ENCODE data around the gene PSMD9. TPM values are rescaled to one million over a fixed set of nuclear protein-coding genes. Genes with fewer than 3 reads are reported as not detected.

The PSMD9 gene
- total and polyA plus RNA-seq, 3 experiments from 2014 or later: 83.7 to 99.3 (median 89.9) TPM

GRCh38 chr12:121949648-121950397 is 61.2 kb downstream of the PSMD9 start:
- POLR2A ChIA-PET: no interaction called here

GRCh38 chr12:121953117-121953692 is 64.6 kb downstream of the PSMD9 start:
- no peaks in the 10 kb centered on the region for H3K9me3 Mint-ChIP-seq

More at GRCh38 chr12:121949648-121950397, 61.2 kb downstream of the PSMD9 start:
- Mint-ChIP-seq H3K4me1 (no peaks in the 10 kb centered on the region), H3K36me3 (no peaks in the 10 kb centered on the region), H3K27ac (no peak overlapping the region), H3K27me3 (peaks cover 0 to 8% of the 10 kb centered on the region in 2 donors), H3K9me3 (no peaks in the 10 kb centered on the region), H3K4me3 (peak overlapping the region in 1 of 7 donors; percentile 34)
- H3K27ac ChIP-seq (ENCODE audit: low read depth, low read length): no peak overlapping the region
- DNase-seq: no peak
- no peaks in the 10 kb centered on the region for H3K4me1 ChIP-seq (ENCODE audit: insufficient read depth, low read length)
- H3K4me3 ChIP-seq (ENCODE audit: low read length): no peak overlapping the region
- no peaks in the 10 kb centered on the region for H3K9me3 ChIP-seq (ENCODE audit: low read length)
- peaks cover 3% of the 10 kb centered on the region for H3K27me3 ChIP-seq (ENCODE audit: insufficient read depth, low read length, poor library complexity, severe bottlenecking)
- no peaks in the 10 kb centered on the region for H3K36me3 ChIP-seq (ENCODE audit: insufficient read depth, low read length)
- CTCF ChIA-PET: interaction anchor here (0.6 kb wide), 1 partner anchor 59 kb away, joined by 3 read pairs; no protein-coding TSS in a partner anchor

GRCh38 chr12:121953695-121954094 is 65.1 kb downstream of the PSMD9 start:
- Mint-ChIP-seq H3K27ac (no peak overlapping the region), H3K4me3 (no peak overlapping the region), H3K36me3 (no peaks in the 10 kb centered on the region), H3K27me3 (peaks cover 0 to 10% of the 10 kb centered on the region in 2 donors), H3K4me1 (no peaks in the 10 kb centered on the region), H3K9me3 (no peaks in the 10 kb centered on the region)
- no peak for DNase-seq
- H3K27me3 ChIP-seq (ENCODE audit: insufficient read depth, low read length, poor library complexity, severe bottlenecking): peaks cover 3% of the 10 kb centered on the region
- H3K9me3 ChIP-seq (ENCODE audit: low read length): no peaks in the 10 kb centered on the region
- CTCF ChIA-PET: no interaction called here
- H3K27ac ChIP-seq (ENCODE audit: low read depth, low read length): no peak overlapping the region
- H3K36me3 ChIP-seq (ENCODE audit: insufficient read depth, low read length): no peaks in the 10 kb centered on the region
- H3K4me3 ChIP-seq (ENCODE audit: low read length): no peak overlapping the region
- POLR2A ChIA-PET: no interaction called here
- no peaks in the 10 kb centered on the region for H3K4me1 ChIP-seq (ENCODE audit: insufficient read depth, low read length)

More at GRCh38 chr12:121953117-121953692, 64.6 kb downstream of the PSMD9 start:
- CTCF ChIA-PET: no interaction called here
- Histone ChIP-seq H3K27me3 (ENCODE audit: insufficient read depth, low read length, poor library complexity, severe bottlenecking) (peaks cover 3% of the 10 kb centered on the region), H3K27ac (ENCODE audit: low read depth, low read length) (no peak overlapping the region), H3K36me3 (ENCODE audit: insufficient read depth, low read length) (no peaks in the 10 kb centered on the region), H3K9me3 (ENCODE audit: low read length) (no peaks in the 10 kb centered on the region), H3K4me3 (ENCODE audit: low read length) (no peak overlapping the region), H3K4me1 (ENCODE audit: insufficient read depth, low read length) (no peaks in the 10 kb centered on the region)
- Mint-ChIP-seq H3K4me3 (no peak overlapping the region), H3K27ac (no peak overlapping the region), H3K36me3 (no peaks in the 10 kb centered on the region), H3K27me3 (peaks cover 0 to 10% of the 10 kb centered on the region in 2 donors), H3K4me1 (no peaks in the 10 kb centered on the region)
- DNase-seq: no peak
- POLR2A ChIA-PET: no interaction called here

GRCh38 chr12:121955258-121956237 is 67.0 kb downstream of the PSMD9 start:
- POLR2A ChIA-PET: no interaction called here
- Histone ChIP-seq H3K9me3 (ENCODE audit: low read length) (no peaks in the 10 kb centered on the region), H3K4me3 (ENCODE audit: low read length) (no peak overlapping the region), H3K36me3 (ENCODE audit: insufficient read depth, low read length) (no peaks in the 10 kb centered on the region), H3K4me1 (ENCODE audit: insufficient read depth, low read length) (no peaks in the 10 kb centered on the region), H3K27ac (ENCODE audit: low read depth, low read length) (no peak overlapping the region), H3K27me3 (ENCODE audit: insufficient read depth, low read length, poor library complexity, severe bottlenecking) (peaks cover 3% of the 10 kb centered on the region)
- Mint-ChIP-seq H3K4me1 (no peaks in the 10 kb centered on the region), H3K27me3 (peaks cover 0 to 7% of the 10 kb centered on the region in 2 donors), H3K36me3 (no peaks in the 10 kb centered on the region), H3K27ac (peak overlapping the region in 1 of 8 donors; percentile 4), H3K9me3 (no peaks in the 10 kb centered on the region), H3K4me3 (no peak overlapping the region)
- DNase-seq: no peak
- CTCF ChIA-PET: no interaction called here

- DNase-seq: no peak
- Mint-ChIP-seq H3K9me3 (no peaks in the 10 kb centered on the region), H3K4me1 (no peaks in the 10 kb centered on the region), H3K36me3 (no peaks in the 10 kb centered on the region), H3K27me3 (peaks cover 0 to 7% of the 10 kb centered on the region in 2 donors), H3K4me3 (no peak overlapping the region), H3K27ac (no peak overlapping the region)
- no peaks in the 10 kb centered on the region for H3K4me1 ChIP-seq (ENCODE audit: insufficient read depth, low read length)
- H3K4me3 ChIP-seq (ENCODE audit: low read length): no peak overlapping the region
- ChIA-PET CTCF (no interaction called here), POLR2A (no interaction called here)
- H3K27ac ChIP-seq (ENCODE audit: low read depth, low read length): no peak overlapping the region
- no peaks in the 10 kb centered on the region for H3K36me3 ChIP-seq (ENCODE audit: insufficient read depth, low read length)
- H3K27me3 ChIP-seq (ENCODE audit: insufficient read depth, low read length, poor library complexity, severe bottlenecking): no peaks in the 10 kb centered on the region
- no peaks in the 10 kb centered on the region for H3K9me3 ChIP-seq (ENCODE audit: low read length)
Observed at GRCh38 chr12:121957861-121958515, 69.4 kb downstream of the PSMD9 start.

GRCh38 chr12:121958541-121959240 is 70.1 kb downstream of the PSMD9 start:
- Histone ChIP-seq H3K4me3 (ENCODE audit: low read length) (no peak overlapping the region), H3K4me1 (ENCODE audit: insufficient read depth, low read length) (no peaks in the 10 kb centered on the region), H3K36me3 (ENCODE audit: insufficient read depth, low read length) (no peaks in the 10 kb centered on the region), H3K27ac (ENCODE audit: low read depth, low read length) (no peak overlapping the region), H3K27me3 (ENCODE audit: insufficient read depth, low read length, poor library complexity, severe bottlenecking) (no peaks in the 10 kb centered on the region), H3K9me3 (ENCODE audit: low read length) (no peaks in the 10 kb centered on the region)
- DNase-seq: no peak
- Mint-ChIP-seq H3K36me3 (no peaks in the 10 kb centered on the region), H3K27me3 (peaks cover 0 to 9% of the 10 kb centered on the region in 2 donors), H3K4me3 (no peak overlapping the region), H3K27ac (peak overlapping the region in 1 of 8 donors; percentile 57), H3K9me3 (no peaks in the 10 kb centered on the region), H3K4me1 (no peaks in the 10 kb centered on the region)
- ChIA-PET POLR2A (no interaction called here), CTCF (interaction anchor here (0.6 kb wide), 1 partner anchor 12 kb away, joined by 3 read pairs; no protein-coding TSS in a partner anchor)

GRCh38 chr12:121960541-121960940 is 72.0 kb downstream of the PSMD9 start:
- no peaks in the 10 kb centered on the region for H3K4me1 ChIP-seq (ENCODE audit: insufficient read depth, low read length)
- H3K27me3 ChIP-seq (ENCODE audit: insufficient read depth, low read length, poor library complexity, severe bottlenecking): no peaks in the 10 kb centered on the region
- Mint-ChIP-seq H3K27ac (no peak overlapping the region), H3K36me3 (no peaks in the 10 kb centered on the region), H3K4me3 (no peak overlapping the region), H3K4me1 (no peaks in the 10 kb centered on the region), H3K9me3 (no peaks in the 10 kb centered on the region), H3K27me3 (peaks cover 0 to 9% of the 10 kb centered on the region in 2 donors)
- no peak for DNase-seq
- POLR2A ChIA-PET: no interaction called here
- H3K4me3 ChIP-seq (ENCODE audit: low read length): no peak overlapping the region
- CTCF ChIA-PET: no interaction called here
- no peaks in the 10 kb centered on the region for H3K9me3 ChIP-seq (ENCODE audit: low read length)
- H3K36me3 ChIP-seq (ENCODE audit: insufficient read depth, low read length): no peaks in the 10 kb centered on the region
- no peak overlapping the region for H3K27ac ChIP-seq (ENCODE audit: low read depth, low read length)
